GM21825 (cell line): ENCODE measurements around the gene PTPRT.
"Not testable (repeated sequence)": the region's sequence is repeated elsewhere in the genome, so short reads cannot be mapped to it uniquely, and the experiment has no call there.

Experiments used
- ATAC-seq: cut with Tn5 transposase; IDR thresholded peaks from one replicate; pipeline ENCODE4 v1.9.1; 2021; ENCODE audit warnings: mild to moderate bottlenecking, moderate library complexity; ENCODE audit not compliant: unreplicated experiment

Gene PTPRT

GRCh38 chr20:42920776-42921175 lies 268.9 kb downstream of the PTPRT start:
- ATAC-seq, result no peak

- no peak for ATAC-seq
Observed at GRCh38 chr20:42919316-42919715, 270.4 kb downstream of the PTPRT start.

- no peak for ATAC-seq
Observed at GRCh38 chr20:42915081-42915480, 274.6 kb downstream of the PTPRT start.

GRCh38 chr20:42914302-42914701 lies 275.4 kb downstream of the PTPRT start:
- no peak for ATAC-seq

- not testable (repeated sequence) for ATAC-seq
Observed at GRCh38 chr20:42910808-42911207, 278.9 kb downstream of the PTPRT start.

- ATAC-seq, result no peak
Observed at GRCh38 chr20:42907730-42908129, 282.0 kb downstream of the PTPRT start.

- no peak for ATAC-seq
Observed at GRCh38 chr20:42906120-42906519, 283.6 kb downstream of the PTPRT start.

GRCh38 chr20:42902509-42902908 lies 287.2 kb downstream of the PTPRT start:
- ATAC-seq, result no peak

- ATAC-seq, result no peak
Observed at GRCh38 chr20:42901689-42902440, 287.8 kb downstream of the PTPRT start.

GRCh38 chr20:42900764-42901163 lies 288.9 kb downstream of the PTPRT start:
- not testable (repeated sequence) for ATAC-seq

GRCh38 chr20:42895020-42895419 lies 294.7 kb downstream of the PTPRT start:
- no peak for ATAC-seq

GRCh38 chr20:42894483-42894882 lies 295.2 kb downstream of the PTPRT start:
- no peak for ATAC-seq

GRCh38 chr20:42889517-42889916 lies 300.2 kb downstream of the PTPRT start:
- ATAC-seq, result no peak

- no peak for ATAC-seq
Observed at GRCh38 chr20:42887281-42887680, 302.4 kb downstream of the PTPRT start.

GRCh38 chr20:42886801-42887200 lies 302.9 kb downstream of the PTPRT start:
- ATAC-seq, result no peak

- no peak for ATAC-seq
Observed at GRCh38 chr20:42886046-42886445, 303.7 kb downstream of the PTPRT start.

GRCh38 chr20:42875581-42875980 lies 314.1 kb downstream of the PTPRT start:
- ATAC-seq, result no peak

- ATAC-seq, result no peak
Observed at GRCh38 chr20:42873259-42873658, 316.4 kb downstream of the PTPRT start.

- ATAC-seq, result no peak
Observed at GRCh38 chr20:42864116-42864515, 325.6 kb downstream of the PTPRT start.

GRCh38 chr20:42862446-42862845 lies 327.3 kb downstream of the PTPRT start:
- no peak for ATAC-seq

GRCh38 chr20:42857446-42857845 lies 332.3 kb downstream of the PTPRT start:
- no peak for ATAC-seq

GRCh38 chr20:42855896-42856295 lies 333.8 kb downstream of the PTPRT start:
- ATAC-seq, result no peak

- ATAC-seq, result no peak
Observed at GRCh38 chr20:42852691-42853090, 337.0 kb downstream of the PTPRT start.
